Measurements from ENCODE around the gene CTNNA1. TPM values are rescaled to one million over a fixed set of nuclear protein-coding genes. Genes with fewer than 3 reads are reported as not detected.

CTNNA1 gene
- total RNA-seq, 4 donors from 2014 or later: 140 to 752 (median 389) TPM

DNA sequence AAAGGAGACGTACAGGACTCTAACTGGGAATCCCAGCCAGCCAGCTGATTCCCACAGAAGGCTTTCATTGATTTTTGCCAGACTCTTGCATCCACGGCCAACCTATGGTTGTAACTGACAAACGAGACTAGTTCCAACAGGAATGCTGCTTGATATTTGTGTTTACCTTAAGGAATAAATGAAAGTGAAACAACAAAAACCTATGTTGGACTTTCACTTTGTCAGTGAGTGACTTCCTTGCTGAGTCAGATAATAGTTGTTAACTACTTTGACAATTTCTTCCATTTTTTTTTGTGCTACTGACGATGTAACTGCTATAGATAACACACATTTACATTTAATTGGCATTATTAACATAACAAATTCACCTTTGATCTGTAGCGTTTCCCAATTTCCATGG is 185.3 kb downstream of the CTNNA1 start:
- no peak for DNase-seq
- Histone ChIP-seq H3K4me1 (no peaks in the 10 kb centered on the region), H3K36me3 (no peaks in the 10 kb centered on the region), H3K27me3 (no peaks in the 10 kb centered on the region), H3K27ac (no peak overlapping the region), H3K9me3 (no peaks in the 10 kb centered on the region), H3K4me3 (no peak overlapping the region)
- TF ChIP-seq POLR2A (IDR thresholded peaks at IDR 0.05): no peak
- TF ChIP-seq, protein P1, sequence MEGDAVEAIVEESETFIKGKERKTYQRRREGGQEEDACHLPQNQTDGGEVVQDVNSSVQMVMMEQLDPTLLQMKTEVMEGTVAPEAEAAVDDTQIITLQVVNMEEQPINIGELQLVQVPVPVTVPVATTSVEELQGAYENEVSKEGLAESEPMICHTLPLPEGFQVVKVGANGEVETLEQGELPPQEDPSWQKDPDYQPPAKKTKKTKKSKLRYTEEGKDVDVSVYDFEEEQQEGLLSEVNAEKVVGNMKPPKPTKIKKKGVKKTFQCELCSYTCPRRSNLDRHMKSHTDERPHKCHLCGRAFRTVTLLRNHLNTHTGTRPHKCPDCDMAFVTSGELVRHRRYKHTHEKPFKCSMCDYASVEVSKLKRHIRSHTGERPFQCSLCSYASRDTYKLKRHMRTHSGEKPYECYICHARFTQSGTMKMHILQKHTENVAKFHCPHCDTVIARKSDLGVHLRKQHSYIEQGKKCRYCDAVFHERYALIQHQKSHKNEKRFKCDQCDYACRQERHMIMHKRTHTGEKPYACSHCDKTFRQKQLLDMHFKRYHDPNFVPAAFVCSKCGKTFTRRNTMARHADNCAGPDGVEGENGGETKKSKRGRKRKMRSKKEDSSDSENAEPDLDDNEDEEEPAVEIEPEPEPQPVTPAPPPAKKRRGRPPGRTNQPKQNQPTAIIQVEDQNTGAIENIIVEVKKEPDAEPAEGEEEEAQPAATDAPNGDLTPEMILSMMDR (IDR thresholded peaks at IDR 0.05): no peak
- intact Hi-C loops (cut with DNase I; ENCODE audit: low total_unique reads): no loop called here

DNA sequence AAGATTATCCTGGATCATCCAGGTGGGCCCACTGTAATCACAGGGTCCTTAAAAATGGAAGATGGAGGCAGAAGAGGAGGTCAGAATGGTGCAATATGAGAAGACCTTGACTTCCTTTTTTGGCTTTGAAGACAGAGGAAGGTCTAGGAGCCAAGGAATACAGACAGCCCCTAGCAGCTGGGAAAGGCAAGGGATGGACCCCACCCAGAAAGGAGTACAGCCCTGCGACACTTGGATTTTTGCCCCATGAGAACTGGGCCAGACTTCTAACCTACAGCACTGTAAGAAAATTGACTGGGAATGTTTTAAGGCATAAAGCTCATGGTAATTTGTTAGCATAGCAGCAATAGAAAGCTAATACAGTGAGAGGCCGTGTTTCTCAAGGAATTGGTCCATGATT is 188.8 kb downstream of the CTNNA1 start:
- Histone ChIP-seq H3K27me3 (no peaks in the 10 kb centered on the region), H3K4me1 (no peaks in the 10 kb centered on the region), H3K36me3 (no peaks in the 10 kb centered on the region), H3K9me3 (no peaks in the 10 kb centered on the region), H3K4me3 (no peak overlapping the region), H3K27ac (no peak overlapping the region)
- TF ChIP-seq POLR2A (IDR thresholded peaks at IDR 0.05): no peak
- TF ChIP-seq, protein P1 (IDR thresholded peaks at IDR 0.05): no peak
- intact Hi-C loops (cut with DNase I; ENCODE audit: low total_unique reads): no loop called here
- DNase-seq: no peak

DNA sequence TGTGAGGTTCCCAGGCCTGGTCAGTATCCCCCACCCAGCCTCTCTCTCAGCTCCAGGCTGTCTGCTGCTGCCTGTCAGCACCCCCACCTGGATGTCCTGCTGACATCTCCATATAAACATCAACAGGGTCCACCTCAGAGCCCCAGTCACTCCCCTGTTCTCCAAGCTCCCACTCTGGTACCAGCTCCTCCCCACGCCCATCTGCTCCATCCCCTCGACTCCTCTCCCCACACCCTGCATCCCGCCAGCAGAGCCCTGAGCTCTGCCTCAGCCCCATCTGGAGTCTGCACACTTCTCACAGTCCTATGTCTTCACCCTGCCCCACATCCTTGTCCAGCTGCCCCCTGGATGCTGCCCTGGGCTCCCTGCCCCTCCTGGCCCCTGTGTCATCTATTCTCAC is 189.6 kb downstream of the CTNNA1 start:
- intact Hi-C loops (cut with DNase I; ENCODE audit: low total_unique reads): no loop called here
- DNase-seq: no peak

DNA sequence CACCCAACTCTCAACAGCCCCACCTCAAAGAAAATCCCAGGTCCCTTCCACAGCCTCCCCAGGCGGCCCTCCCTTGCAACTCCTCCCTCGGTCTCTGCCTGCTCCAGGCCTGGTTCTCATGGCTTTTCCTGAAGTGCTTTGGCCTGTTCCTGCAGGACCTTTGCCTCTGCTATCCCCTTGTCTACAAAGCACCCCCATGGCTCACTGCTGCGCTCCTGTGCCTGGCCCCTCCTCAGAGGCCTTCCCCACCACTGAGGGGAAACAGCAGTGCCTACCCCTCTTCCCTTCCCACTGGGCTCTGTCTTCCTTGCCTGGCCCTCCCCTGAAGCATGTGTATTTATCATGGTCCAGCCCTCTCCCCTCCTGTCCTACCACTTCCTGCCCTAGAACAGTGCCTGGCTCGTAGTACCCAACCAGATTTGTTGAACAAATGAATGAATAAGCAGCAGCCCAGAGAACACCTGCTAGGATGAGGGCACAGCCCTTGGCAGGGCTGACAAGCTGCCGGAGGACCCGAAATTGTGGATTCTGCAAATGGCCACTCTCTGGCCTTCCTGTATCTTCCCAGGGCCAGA is 190.5 kb downstream of the CTNNA1 start:
- Histone ChIP-seq H3K27me3 (no peaks in the 10 kb centered on the region), H3K9me3 (no peaks in the 10 kb centered on the region), H3K36me3 (no peaks in the 10 kb centered on the region), H3K4me3 (no peak overlapping the region), H3K27ac (no peak overlapping the region), H3K4me1 (no peaks in the 10 kb centered on the region)
- intact Hi-C loops (cut with DNase I; ENCODE audit: low total_unique reads): no loop called here
- no peak for DNase-seq
- no peak for TF ChIP-seq POLR2A (IDR thresholded peaks at IDR 0.05)
- TF ChIP-seq, protein P1 (IDR thresholded peaks at IDR 0.05): no peak

More for the DNA sequence above, 189.6 kb downstream of the CTNNA1 start:
- H3K4me3 ChIP-seq: no peak overlapping the region
- no peaks in the 10 kb centered on the region for H3K9me3 ChIP-seq
- no peak for TF ChIP-seq POLR2A (IDR thresholded peaks at IDR 0.05)
- TF ChIP-seq, protein P1 (IDR thresholded peaks at IDR 0.05): no peak
- H3K27ac ChIP-seq: no peak overlapping the region
- no peaks in the 10 kb centered on the region for H3K36me3 ChIP-seq
- H3K27me3 ChIP-seq: no peaks in the 10 kb centered on the region
- no peaks in the 10 kb centered on the region for H3K4me1 ChIP-seq

DNA sequence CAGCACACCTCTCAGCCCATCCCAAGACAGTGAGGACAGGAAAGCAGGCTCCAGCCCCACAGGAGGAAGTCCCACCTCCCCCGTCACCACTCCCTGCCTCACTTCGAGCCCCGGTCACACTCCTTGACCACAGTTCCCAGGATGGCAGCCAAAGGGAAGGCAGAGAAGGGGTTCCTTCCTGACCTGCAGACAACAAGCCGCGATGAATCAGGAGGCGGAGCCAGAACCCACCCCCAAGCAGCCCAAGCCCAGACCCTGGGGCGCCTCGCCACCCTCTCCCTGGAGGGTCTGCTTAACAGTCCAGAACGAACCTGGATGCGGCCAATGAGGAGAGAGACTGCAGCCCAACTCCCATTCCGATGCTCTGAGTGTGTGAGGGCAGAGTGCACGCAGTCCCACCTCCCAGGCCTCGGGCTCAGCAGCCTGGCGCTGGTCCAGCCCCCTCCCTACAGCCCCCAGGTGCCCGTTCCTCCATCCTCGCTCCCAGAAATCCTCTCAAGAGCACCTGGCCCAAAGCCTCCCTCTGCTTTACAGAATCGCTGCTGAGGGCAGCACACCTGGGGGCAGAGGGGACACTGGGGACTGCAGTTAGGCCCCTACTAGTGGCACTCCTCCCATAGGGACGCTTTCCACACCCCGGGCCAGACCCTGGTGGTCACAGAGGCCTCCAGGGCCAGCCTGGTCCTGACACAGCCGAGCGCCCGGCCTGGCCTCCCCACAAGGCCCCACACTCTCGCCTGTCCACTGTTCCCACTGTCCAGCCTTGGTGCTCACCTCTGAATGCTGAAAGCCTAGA is 191.5 kb downstream of the CTNNA1 start:
- Histone ChIP-seq H3K36me3 (no peaks in the 10 kb centered on the region), H3K4me1 (no peaks in the 10 kb centered on the region), H3K27me3 (no peaks in the 10 kb centered on the region), H3K9me3 (no peaks in the 10 kb centered on the region), H3K4me3 (no peak overlapping the region), H3K27ac (no peak overlapping the region)
- no peak for DNase-seq
- TF ChIP-seq, protein P1 (IDR thresholded peaks at IDR 0.05): no peak
- TF ChIP-seq POLR2A (IDR thresholded peaks at IDR 0.05): no peak
- intact Hi-C loops (cut with DNase I; ENCODE audit: low total_unique reads): no loop called here
